Neural cell (in vitro differentiated cells): Measurements from ENCODE around the gene HPF1.

Source experiments
- EZH2 ChIP-seq: fragments of 200-600, 300-800 bp; shearing (Covaris generic), sonication (generic); IDR thresholded peaks from 2 replicates; pipeline ENCODE4 v1.6.1; 2014; ENCODE audit warnings: antibody characterized with exemption, low read length, borderline replicate concordance, mild to moderate bottlenecking; ENCODE audit not compliant: insufficient read depth, poor library complexity, severe bottlenecking
- POLR2AphosphoS5 ChIP-seq: IDR thresholded peaks from 2 replicates; pipeline ENCODE4 v1.6.1; 2012
- SMC3 ChIP-seq: fragments of 450-650 bp; conservative IDR thresholded peaks from 2 replicates; pipeline ENCODE4 v1.6.1; 2014; ENCODE audit warnings: antibody characterized with exemption, mild to moderate bottlenecking, moderate library complexity; ENCODE audit not compliant: poor library complexity
- TAF1 ChIP-seq: IDR thresholded peaks from 2 replicates; pipeline ENCODE4 v1.6.1; 2012; ENCODE audit warnings: low read depth
- TF ChIP-seq, protein P1 (sequence below): fragments of 450-650 bp; IDR thresholded peaks from 2 replicates; pipeline ENCODE4 v1.5.1; 2014; ENCODE audit warnings: antibody characterized with exemption, mild to moderate bottlenecking, moderate library complexity; ENCODE audit not compliant: poor library complexity, severe bottlenecking
- TF ChIP-seq, protein P2 (sequence below): IDR thresholded peaks from 2 replicates; pipeline ENCODE4 v1.6.1; 2012; ENCODE audit warnings: borderline replicate concordance

DNA sequence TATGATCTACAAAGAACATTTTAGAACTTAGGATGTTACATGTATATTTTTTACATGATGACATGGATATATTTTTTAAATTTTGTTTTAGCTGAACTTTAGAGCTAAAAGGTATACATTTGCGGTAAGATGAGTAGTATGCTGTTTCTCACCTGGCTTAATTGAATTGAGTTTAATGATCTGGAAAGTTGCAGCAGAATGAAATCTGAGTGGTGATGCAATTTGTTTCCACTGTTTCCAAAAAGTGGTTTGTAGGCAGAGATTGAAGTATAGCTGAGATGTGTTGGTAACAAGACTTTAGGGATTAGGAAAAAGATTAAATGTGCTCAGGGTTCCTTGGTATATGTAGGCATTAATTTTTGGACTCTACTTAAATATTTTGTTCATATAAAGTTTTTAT, 68.1 kb downstream of the HPF1 start:
- TF ChIP-seq, protein P1, sequence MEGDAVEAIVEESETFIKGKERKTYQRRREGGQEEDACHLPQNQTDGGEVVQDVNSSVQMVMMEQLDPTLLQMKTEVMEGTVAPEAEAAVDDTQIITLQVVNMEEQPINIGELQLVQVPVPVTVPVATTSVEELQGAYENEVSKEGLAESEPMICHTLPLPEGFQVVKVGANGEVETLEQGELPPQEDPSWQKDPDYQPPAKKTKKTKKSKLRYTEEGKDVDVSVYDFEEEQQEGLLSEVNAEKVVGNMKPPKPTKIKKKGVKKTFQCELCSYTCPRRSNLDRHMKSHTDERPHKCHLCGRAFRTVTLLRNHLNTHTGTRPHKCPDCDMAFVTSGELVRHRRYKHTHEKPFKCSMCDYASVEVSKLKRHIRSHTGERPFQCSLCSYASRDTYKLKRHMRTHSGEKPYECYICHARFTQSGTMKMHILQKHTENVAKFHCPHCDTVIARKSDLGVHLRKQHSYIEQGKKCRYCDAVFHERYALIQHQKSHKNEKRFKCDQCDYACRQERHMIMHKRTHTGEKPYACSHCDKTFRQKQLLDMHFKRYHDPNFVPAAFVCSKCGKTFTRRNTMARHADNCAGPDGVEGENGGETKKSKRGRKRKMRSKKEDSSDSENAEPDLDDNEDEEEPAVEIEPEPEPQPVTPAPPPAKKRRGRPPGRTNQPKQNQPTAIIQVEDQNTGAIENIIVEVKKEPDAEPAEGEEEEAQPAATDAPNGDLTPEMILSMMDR = no peak
- TF ChIP-seq POLR2AphosphoS5 (no peak), SMC3 (no peak), EZH2 (no peak), TAF1 (no peak)
- TF ChIP-seq, protein P2, sequence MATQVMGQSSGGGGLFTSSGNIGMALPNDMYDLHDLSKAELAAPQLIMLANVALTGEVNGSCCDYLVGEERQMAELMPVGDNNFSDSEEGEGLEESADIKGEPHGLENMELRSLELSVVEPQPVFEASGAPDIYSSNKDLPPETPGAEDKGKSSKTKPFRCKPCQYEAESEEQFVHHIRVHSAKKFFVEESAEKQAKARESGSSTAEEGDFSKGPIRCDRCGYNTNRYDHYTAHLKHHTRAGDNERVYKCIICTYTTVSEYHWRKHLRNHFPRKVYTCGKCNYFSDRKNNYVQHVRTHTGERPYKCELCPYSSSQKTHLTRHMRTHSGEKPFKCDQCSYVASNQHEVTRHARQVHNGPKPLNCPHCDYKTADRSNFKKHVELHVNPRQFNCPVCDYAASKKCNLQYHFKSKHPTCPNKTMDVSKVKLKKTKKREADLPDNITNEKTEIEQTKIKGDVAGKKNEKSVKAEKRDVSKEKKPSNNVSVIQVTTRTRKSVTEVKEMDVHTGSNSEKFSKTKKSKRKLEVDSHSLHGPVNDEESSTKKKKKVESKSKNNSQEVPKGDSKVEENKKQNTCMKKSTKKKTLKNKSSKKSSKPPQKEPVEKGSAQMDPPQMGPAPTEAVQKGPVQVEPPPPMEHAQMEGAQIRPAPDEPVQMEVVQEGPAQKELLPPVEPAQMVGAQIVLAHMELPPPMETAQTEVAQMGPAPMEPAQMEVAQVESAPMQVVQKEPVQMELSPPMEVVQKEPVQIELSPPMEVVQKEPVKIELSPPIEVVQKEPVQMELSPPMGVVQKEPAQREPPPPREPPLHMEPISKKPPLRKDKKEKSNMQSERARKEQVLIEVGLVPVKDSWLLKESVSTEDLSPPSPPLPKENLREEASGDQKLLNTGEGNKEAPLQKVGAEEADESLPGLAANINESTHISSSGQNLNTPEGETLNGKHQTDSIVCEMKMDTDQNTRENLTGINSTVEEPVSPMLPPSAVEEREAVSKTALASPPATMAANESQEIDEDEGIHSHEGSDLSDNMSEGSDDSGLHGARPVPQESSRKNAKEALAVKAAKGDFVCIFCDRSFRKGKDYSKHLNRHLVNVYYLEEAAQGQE = no peak
